HG02763 (cell line): ENCODE results near the gene CDC25B.
A peak's percentile ranks its signal among the peaks of the same experiment; 100 is the strongest.
"Not testable (repeated sequence)": the region's sequence is repeated elsewhere in the genome, so short reads cannot be mapped to it uniquely, and the experiment has no call there.

ENCODE experiments used
- ATAC-seq: cut with Tn5 transposase; IDR thresholded peaks from one replicate; pipeline ENCODE4 v1.9.1; 2021; ENCODE audit warnings: mild to moderate bottlenecking, moderate library complexity; ENCODE audit not compliant: unreplicated experiment

The CDC25B gene

GRCh38 chr20:3784216-3784853 lies 11.8 kb upstream of the CDC25B start:
- no peak for ATAC-seq

GRCh38 chr20:3784863-3785239 lies 11.3 kb upstream of the CDC25B start:
- no peak for ATAC-seq

- no peak for ATAC-seq
Measured at GRCh38 chr20:3785240-3786125, 10.6 kb upstream of the CDC25B start.

GRCh38 chr20:3786126-3786484 lies 10.0 kb upstream of the CDC25B start:
- ATAC-seq: peak; percentile 3

GRCh38 chr20:3786665-3787323 lies 9.3 kb upstream of the CDC25B start, which contains the start of gene CENPB:
CENPB (minus strand) TSS chr20:3786740; CDS start chr20:3786483, 257 bp downstream.
- ATAC-seq: peak; percentile 82

GRCh38 chr20:3787324-3788014 lies 8.6 kb upstream of the CDC25B start:
- no peak for ATAC-seq

- ATAC-seq: no peak
Measured at GRCh38 chr20:3788685-3789155, 7.4 kb upstream of the CDC25B start.

- not testable (repeated sequence) for ATAC-seq
Measured at GRCh38 chr20:3789201-3789600, 6.9 kb upstream of the CDC25B start.

GRCh38 chr20:3794168-3794567 lies 1.9 kb upstream of the CDC25B start:
- ATAC-seq: not testable (repeated sequence)

- ATAC-seq: no peak
Measured at GRCh38 chr20:3794701-3795420, 1.2 kb upstream of the CDC25B start.

- ATAC-seq: no peak
Measured at GRCh38 chr20:3796477-3797225, 541 bp downstream of the CDC25B start.

GRCh38 chr20:3797226-3797545 lies 1.1 kb downstream of the CDC25B start:
- no peak for ATAC-seq

GRCh38 chr20:3797592-3798372 lies 1.7 kb downstream of the CDC25B start:
- no peak for ATAC-seq

GRCh38 chr20:3798373-3798768 lies 2.3 kb downstream of the CDC25B start:
- ATAC-seq: no peak

GRCh38 chr20:3798908-3799248 lies 2.8 kb downstream of the CDC25B start:
- ATAC-seq: no peak

GRCh38 chr20:3800256-3800877 lies 4.3 kb downstream of the CDC25B start:
- no peak for ATAC-seq

GRCh38 chr20:3800878-3801260 lies 4.8 kb downstream of the CDC25B start:
- ATAC-seq: no peak

- no peak for ATAC-seq
Measured at GRCh38 chr20:3801299-3801698, 5.2 kb downstream of the CDC25B start.

- ATAC-seq: no peak
Measured at GRCh38 chr20:3801846-3802245, 5.7 kb downstream of the CDC25B start.
